Mammary epithelial cell (primary cell): ENCODE measurements around the gene TMEM151B.

Experiments
- EZH2 ChIP-seq: IDR thresholded peaks from 2 replicates; pipeline ENCODE4 v1.6.1; 2012; ENCODE audit warnings: low read length, inconsistent platforms, borderline replicate concordance
- TF ChIP-seq, protein P1 (sequence below), 2 donors: IDR thresholded peaks in 1 of 2; conservative IDR thresholded peaks in 1 of 2; 2 replicates each; pipeline ENCODE4 v1.5.1; 2011 to 2012; ENCODE audit warnings: inconsistent platforms in 2 of 2, low read length in 2 of 2, mild to moderate bottlenecking in 2 of 2, control low read depth in 1 of 2, low read depth in 1 of 2; ENCODE audit not compliant: insufficient read depth in 1 of 2; ENCODE audit errors: extremely low read depth in 1 of 2

DNA sequence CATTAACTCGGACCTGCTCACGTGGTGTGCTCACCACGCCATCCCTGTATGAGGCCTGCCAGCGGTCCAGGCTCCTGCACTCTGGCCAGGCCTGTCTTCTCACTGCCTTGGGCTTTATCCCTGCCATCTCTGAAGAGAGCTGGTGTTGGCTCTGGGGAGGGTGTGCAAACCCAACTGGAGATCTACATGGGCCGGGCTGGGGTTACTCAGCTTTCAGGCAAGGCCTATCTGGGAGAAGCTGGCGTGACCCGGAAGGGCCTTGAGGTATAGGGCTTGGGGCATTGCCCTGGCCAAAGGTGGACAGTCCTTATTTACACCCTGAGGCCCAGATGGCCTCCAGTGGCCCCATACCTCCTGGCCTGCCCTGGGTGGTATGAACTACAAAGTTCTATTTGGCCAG is 41.8 kb upstream of the TMEM151B start:
- no peak for TF ChIP-seq EZH2
- TF ChIP-seq, protein P1, sequence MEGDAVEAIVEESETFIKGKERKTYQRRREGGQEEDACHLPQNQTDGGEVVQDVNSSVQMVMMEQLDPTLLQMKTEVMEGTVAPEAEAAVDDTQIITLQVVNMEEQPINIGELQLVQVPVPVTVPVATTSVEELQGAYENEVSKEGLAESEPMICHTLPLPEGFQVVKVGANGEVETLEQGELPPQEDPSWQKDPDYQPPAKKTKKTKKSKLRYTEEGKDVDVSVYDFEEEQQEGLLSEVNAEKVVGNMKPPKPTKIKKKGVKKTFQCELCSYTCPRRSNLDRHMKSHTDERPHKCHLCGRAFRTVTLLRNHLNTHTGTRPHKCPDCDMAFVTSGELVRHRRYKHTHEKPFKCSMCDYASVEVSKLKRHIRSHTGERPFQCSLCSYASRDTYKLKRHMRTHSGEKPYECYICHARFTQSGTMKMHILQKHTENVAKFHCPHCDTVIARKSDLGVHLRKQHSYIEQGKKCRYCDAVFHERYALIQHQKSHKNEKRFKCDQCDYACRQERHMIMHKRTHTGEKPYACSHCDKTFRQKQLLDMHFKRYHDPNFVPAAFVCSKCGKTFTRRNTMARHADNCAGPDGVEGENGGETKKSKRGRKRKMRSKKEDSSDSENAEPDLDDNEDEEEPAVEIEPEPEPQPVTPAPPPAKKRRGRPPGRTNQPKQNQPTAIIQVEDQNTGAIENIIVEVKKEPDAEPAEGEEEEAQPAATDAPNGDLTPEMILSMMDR (conservative IDR thresholded peaks at IDR 0.05 in 1 of 2, IDR thresholded peaks at IDR 0.05 in 1 of 2; ENCODE audit: extremely low read depth in 1 of 2, insufficient read depth in 1 of 2, low read depth in 1 of 2, low read length in 2 of 2): no peak
